K562 (cell line): ENCODE results near the gene ADGRE3. TPM values are rescaled to one million over a fixed set of nuclear protein-coding genes. Genes with fewer than 3 reads are reported as not detected.

ENCODE experiments used
- COPS2 ChIP-seq: fragments of 450-650 bp; conservative IDR thresholded peaks from 2 replicates; pipeline ENCODE4 v1.6.1; 2016; ENCODE audit warnings: mild to moderate bottlenecking, moderate library complexity
- MAFK ChIP-seq: IDR thresholded peaks from 2 replicates; pipeline ENCODE4 v1.6.1; 2011; ENCODE audit warnings: low read length, improper control_type of control experiment
- POLR2AphosphoS5 ChIP-seq: IDR thresholded peaks from 2 replicates; pipeline ENCODE4 v1.6.1; 2011; ENCODE audit warnings: mild to moderate bottlenecking, low read depth, low read length, moderate library complexity; ENCODE audit not compliant: control insufficient read depth, insufficient read depth
- RBM14 ChIP-seq: fragments of 200-400 bp; formaldehyde crosslinking; IDR thresholded peaks from 2 replicates; pipeline ENCODE4 v1.6.1; 2018; ENCODE audit warnings: low read depth, mild to moderate bottlenecking, low read length, moderate library complexity, borderline replicate concordance; ENCODE audit not compliant: insufficient read depth
- ZFX ChIP-seq: sonication (generic); formaldehyde crosslinking; IDR thresholded peaks from 2 replicates; pipeline ENCODE4 v1.8.0; 2022; ENCODE audit warnings: mild to moderate bottlenecking, missing genetic modification reagents, moderate library complexity
- polyA plus RNA-seq, 8 experiments: library from polyadenylated mRNA; depleted of rRNA in 4 of 8; stranded (reverse) in 5 of 8; unstranded in 3 of 8; fragments of >200 nt; fragmentation: Nextera tagmentation in 2 of 8; fragmentation: Illumina TruSeq in 1 of 8; extraction: Ambion mirVana in 2 of 8; extraction: Trizol in 1 of 8; gene quantifications; 2 replicates each; pipeline versions ENCODE4 v1.2.1 to v1.2.3, GENCODE V29; 2011 to 2014; ENCODE audit warnings: inconsistent platforms in 1 of 8, missing spikeins in 1 of 8
- total RNA-seq, 7 experiments: library from RNA; depleted of rRNA in 6 of 7; stranded (reverse); fragments of >200 nt in 6 of 7; fragmentation: Illumina TruSeq in 2 of 7; extraction: Trizol in 2 of 7; gene quantifications; 2 replicates each; pipeline versions ENCODE4 v1.2.1 to v1.2.3, GENCODE V29; 2011 to 2021; ENCODE audit warnings: low replicate concordance in 1 of 7
- TF ChIP-seq, protein P1 (sequence below): fragments of 250-450 bp; sonication (Bioruptor Pico); IDR thresholded peaks from 2 replicates; pipeline ENCODE4 v1.8.0; 2022; ENCODE audit warnings: moderate library complexity, mild to moderate bottlenecking, inconsistent platforms
- TF ChIP-seq, protein P2 (sequence below), 2 experiments: fragments of 450-650 bp; formaldehyde crosslinking in 1 of 2; IDR thresholded peaks; 2 replicates each; pipeline versions ENCODE4 v1.4.0 to v1.6.1; 2014 to 2020; ENCODE audit warnings: mild to moderate bottlenecking in 2 of 2, borderline replicate concordance in 1 of 2, low read depth in 1 of 2
- TF ChIP-seq, protein P3 (sequence below): fragments of 250-450 bp; sonication (Bioruptor Pico); IDR thresholded peaks from 2 replicates; pipeline ENCODE4 v1.5.0; 2021; ENCODE audit warnings: mild to moderate bottlenecking, moderate library complexity
- TF ChIP-seq, protein P4 (sequence below): fragments of 450-650 bp; IDR thresholded peaks from 2 replicates; pipeline ENCODE4 v1.6.1; 2014; ENCODE audit warnings: low read depth, mild to moderate bottlenecking, moderate library complexity, borderline replicate concordance

ADGRE3 gene
- total and polyA plus RNA-seq, 9 of the 15 experiments (the other 6 are each of a cell fraction or from before 2014, with no cell fraction given): not detected

DNA sequence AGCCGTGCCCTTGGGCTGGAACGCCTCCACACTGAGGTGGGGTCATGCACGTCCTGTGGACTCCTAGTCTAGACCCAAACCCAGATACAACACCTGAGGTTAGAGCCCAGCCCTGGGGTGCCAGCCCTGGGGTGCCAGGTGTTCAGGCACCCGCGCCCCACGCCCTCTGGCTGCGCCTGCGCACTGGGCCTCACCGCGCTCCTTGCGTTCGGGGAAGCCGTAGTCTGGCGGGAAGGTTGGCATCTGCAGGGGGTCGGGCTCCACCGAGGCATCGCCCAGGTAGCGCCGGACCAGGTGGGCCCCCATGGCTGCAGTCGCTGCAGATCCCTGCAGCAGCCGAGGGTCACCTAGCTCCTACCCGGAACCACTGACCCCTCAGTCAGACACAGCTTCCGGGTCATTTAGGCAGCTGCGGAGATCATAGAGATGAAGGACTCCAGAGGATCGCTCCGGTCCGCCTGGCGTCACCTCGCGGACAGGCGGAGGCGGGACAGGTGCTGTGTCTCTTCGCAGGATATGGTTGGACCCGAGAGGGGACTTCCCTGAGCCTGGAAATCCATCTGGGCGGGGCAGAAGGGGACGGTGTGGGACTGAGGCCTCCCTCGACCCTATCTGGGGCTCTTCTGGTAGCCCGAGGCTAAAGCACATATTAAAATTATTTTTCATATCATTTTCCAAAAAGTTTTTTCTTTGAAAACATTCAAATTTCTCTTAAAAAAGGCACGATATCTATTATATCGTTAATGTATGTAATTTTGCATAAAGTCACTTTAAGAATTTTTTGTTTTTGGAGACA lies 102.8 kb downstream of the ADGRE3 start, which contains the start of gene NDUFB7 (continued):
- TF ChIP-seq, protein P1, sequence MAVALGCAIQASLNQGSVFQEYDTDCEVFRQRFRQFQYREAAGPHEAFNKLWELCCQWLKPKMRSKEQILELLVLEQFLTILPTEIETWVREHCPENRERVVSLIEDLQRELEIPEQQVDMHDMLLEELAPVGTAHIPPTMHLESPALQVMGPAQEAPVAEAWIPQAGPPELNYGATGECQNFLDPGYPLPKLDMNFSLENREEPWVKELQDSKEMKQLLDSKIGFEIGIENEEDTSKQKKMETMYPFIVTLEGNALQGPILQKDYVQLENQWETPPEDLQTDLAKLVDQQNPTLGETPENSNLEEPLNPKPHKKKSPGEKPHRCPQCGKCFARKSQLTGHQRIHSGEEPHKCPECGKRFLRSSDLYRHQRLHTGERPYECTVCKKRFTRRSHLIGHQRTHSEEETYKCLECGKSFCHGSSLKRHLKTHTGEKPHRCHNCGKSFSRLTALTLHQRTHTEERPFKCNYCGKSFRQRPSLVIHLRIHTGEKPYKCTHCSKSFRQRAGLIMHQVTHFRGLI (CRISPR knock-in tag): no peak
- no peak for TF ChIP-seq MAFK
- TF ChIP-seq, protein P2, sequence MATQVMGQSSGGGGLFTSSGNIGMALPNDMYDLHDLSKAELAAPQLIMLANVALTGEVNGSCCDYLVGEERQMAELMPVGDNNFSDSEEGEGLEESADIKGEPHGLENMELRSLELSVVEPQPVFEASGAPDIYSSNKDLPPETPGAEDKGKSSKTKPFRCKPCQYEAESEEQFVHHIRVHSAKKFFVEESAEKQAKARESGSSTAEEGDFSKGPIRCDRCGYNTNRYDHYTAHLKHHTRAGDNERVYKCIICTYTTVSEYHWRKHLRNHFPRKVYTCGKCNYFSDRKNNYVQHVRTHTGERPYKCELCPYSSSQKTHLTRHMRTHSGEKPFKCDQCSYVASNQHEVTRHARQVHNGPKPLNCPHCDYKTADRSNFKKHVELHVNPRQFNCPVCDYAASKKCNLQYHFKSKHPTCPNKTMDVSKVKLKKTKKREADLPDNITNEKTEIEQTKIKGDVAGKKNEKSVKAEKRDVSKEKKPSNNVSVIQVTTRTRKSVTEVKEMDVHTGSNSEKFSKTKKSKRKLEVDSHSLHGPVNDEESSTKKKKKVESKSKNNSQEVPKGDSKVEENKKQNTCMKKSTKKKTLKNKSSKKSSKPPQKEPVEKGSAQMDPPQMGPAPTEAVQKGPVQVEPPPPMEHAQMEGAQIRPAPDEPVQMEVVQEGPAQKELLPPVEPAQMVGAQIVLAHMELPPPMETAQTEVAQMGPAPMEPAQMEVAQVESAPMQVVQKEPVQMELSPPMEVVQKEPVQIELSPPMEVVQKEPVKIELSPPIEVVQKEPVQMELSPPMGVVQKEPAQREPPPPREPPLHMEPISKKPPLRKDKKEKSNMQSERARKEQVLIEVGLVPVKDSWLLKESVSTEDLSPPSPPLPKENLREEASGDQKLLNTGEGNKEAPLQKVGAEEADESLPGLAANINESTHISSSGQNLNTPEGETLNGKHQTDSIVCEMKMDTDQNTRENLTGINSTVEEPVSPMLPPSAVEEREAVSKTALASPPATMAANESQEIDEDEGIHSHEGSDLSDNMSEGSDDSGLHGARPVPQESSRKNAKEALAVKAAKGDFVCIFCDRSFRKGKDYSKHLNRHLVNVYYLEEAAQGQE (IDR thresholded peaks at IDR 0.05; ENCODE audit: borderline replicate concordance): peak; percentile 31; the same call in 1 of the 2 replicates
- TF ChIP-seq, protein P2 (CRISPR knock-in tag; IDR thresholded peaks at IDR 0.05; ENCODE audit: low read depth): peak; percentile 73; the same call in 1 of the 2 replicates
- peak; percentile 79; the same call in 1 of the 2 replicates for TF ChIP-seq POLR2AphosphoS5
- no peak for TF ChIP-seq COPS2
- TF ChIP-seq, protein P3, sequence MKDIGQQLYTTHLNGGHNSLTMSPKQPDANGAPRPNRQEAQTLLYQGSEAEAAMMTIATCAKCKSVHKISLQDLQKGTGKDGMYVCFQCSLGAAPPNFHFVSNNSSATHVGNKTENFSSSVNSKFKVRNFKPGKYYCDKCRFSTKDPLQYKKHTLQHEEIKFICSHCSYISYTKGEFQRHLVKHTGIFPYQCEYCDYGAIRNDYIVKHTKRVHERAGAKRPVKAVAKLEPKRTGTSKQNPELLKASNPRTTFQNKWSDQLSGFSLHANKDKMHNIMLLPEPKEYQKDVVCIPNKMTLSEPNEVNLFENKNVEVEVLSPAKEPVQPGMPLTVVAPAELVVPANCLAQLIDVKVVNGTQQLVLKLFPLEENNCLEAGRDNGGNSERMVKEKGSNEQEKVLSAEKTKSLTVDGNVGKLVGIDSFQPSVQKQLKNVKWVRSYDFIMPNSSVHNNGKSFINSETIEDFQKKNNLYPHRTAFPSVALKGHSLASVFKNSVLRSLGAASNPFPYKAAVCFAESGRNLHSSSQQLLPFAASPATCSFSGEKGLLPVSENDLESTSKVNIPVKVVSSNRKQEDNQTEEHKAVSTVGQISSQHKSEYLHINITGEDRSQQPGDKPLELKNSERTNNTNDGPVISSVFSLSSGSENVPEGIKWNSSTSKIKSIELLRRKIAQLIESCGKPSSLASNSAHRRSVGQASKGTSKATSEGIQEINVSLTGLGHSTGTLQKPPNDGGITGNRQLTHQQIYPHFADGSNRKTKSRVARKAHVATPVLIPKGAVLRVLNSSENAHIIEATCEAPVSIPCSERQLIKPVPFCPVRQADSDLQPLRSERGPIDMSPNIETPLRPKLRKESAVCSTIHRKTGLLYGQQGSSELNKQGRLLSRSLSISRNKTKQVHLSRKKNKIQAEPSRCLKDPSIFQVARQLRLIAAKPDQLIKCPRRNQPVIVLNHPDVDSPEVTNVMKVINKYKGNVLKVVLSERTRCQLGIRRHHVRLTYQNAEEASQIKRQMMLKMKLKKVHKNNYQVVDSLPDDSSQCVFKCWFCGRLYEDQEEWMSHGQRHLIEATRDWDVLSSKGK (CRISPR knock-in tag): no peak
- TF ChIP-seq RBM14: no peak
- peak; percentile 74 for TF ChIP-seq ZFX (CRISPR knock-in tag)
- TF ChIP-seq, protein P4, sequence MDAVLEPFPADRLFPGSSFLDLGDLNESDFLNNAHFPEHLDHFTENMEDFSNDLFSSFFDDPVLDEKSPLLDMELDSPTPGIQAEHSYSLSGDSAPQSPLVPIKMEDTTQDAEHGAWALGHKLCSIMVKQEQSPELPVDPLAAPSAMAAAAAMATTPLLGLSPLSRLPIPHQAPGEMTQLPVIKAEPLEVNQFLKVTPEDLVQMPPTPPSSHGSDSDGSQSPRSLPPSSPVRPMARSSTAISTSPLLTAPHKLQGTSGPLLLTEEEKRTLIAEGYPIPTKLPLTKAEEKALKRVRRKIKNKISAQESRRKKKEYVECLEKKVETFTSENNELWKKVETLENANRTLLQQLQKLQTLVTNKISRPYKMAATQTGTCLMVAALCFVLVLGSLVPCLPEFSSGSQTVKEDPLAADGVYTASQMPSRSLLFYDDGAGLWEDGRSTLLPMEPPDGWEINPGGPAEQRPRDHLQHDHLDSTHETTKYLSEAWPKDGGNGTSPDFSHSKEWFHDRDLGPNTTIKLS: peak; percentile 92
